ENCODE measurements around the gene ENDOG.
"Not testable (repeated sequence)": the region's sequence is repeated elsewhere in the genome, so short reads cannot be mapped to it uniquely, and the experiment has no call there.

DNA sequence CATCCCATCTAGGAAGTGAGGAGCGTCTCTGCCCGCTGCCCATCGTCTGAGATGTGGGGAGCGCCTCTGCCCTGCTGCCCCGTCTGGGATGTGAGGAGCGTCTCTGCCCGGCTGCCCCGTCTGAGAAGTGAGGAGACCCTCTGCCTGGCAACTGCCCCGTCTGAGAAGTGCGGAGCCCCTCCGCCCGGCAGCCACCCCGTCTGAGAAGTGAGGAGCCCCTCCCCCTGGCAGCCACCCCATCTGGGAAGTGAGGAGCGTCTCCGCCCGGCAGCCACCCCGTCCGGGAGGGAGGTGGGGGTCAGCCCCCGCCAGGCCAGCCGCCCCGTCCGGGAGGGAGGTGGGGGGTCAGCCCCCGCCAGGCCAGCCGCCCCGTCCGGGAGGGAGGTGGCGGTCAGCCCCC, 38.2 kb upstream of the ENDOG start:
- TF ChIP-seq POLR2A (IDR thresholded peaks at IDR 0.05) = not testable (repeated sequence)
- TF ChIP-seq, protein P1, sequence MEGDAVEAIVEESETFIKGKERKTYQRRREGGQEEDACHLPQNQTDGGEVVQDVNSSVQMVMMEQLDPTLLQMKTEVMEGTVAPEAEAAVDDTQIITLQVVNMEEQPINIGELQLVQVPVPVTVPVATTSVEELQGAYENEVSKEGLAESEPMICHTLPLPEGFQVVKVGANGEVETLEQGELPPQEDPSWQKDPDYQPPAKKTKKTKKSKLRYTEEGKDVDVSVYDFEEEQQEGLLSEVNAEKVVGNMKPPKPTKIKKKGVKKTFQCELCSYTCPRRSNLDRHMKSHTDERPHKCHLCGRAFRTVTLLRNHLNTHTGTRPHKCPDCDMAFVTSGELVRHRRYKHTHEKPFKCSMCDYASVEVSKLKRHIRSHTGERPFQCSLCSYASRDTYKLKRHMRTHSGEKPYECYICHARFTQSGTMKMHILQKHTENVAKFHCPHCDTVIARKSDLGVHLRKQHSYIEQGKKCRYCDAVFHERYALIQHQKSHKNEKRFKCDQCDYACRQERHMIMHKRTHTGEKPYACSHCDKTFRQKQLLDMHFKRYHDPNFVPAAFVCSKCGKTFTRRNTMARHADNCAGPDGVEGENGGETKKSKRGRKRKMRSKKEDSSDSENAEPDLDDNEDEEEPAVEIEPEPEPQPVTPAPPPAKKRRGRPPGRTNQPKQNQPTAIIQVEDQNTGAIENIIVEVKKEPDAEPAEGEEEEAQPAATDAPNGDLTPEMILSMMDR (IDR thresholded peaks at IDR 0.05) = not testable (repeated sequence)

All from gastroesophageal sphincter (tissue), 3 donors.